HPDE6-E6E7 (cell line): ENCODE measurements around the gene ATP9B.

ENCODE experiments used
- DNase-seq: peaks from one replicate; pipeline ENCODE4 v3.0.0; 2011; ENCODE audit warnings: missing footprints; ENCODE audit errors: extremely low spot score

The ATP9B gene

GRCh38 chr18:79410731-79411613, 341.8 kb downstream of the ATP9B start:
- no peak for DNase-seq

GRCh38 chr18:79411614-79412526, 342.7 kb downstream of the ATP9B start:
- no peak for DNase-seq

GRCh38 chr18:79413025-79413424, 343.8 kb downstream of the ATP9B start:
- no peak for DNase-seq

GRCh38 chr18:79413426-79413825, 344.2 kb downstream of the ATP9B start:
- DNase-seq, result no peak

GRCh38 chr18:79413901-79414300, 344.7 kb downstream of the ATP9B start:
- no peak for DNase-seq

- DNase-seq, result no peak
These were observed 347.0 kb downstream of the ATP9B start for GRCh38 chr18:79416022-79416676.

- no peak for DNase-seq
These were observed 347.5 kb downstream of the ATP9B start for GRCh38 chr18:79416677-79417052.

GRCh38 chr18:79418236-79418635, 349.0 kb downstream of the ATP9B start:
- no peak for DNase-seq

- no peak for DNase-seq
These were observed 349.4 kb downstream of the ATP9B start for GRCh38 chr18:79418642-79419041.

- DNase-seq, result no peak
These were observed 351.0 kb downstream of the ATP9B start for GRCh38 chr18:79420033-79420745.

- DNase-seq, result no peak
These were observed 352.2 kb downstream of the ATP9B start for GRCh38 chr18:79421275-79421857.

GRCh38 chr18:79422022-79422782, 353.0 kb downstream of the ATP9B start:
- DNase-seq, result no peak

GRCh38 chr18:79422783-79423165, 353.6 kb downstream of the ATP9B start:
- DNase-seq, result no peak

GRCh38 chr18:79423211-79424007, 354.2 kb downstream of the ATP9B start:
- DNase-seq, result no peak

- no peak for DNase-seq
These were observed 354.9 kb downstream of the ATP9B start for GRCh38 chr18:79424008-79424565.

- no peak for DNase-seq
These were observed 355.8 kb downstream of the ATP9B start for GRCh38 chr18:79424880-79425568.

GRCh38 chr18:79425569-79425886, 356.3 kb downstream of the ATP9B start:
- DNase-seq, result no peak

GRCh38 chr18:79426376-79427300, 357.4 kb downstream of the ATP9B start:
- no peak for DNase-seq
